SK-N-SH (cell line): ENCODE results near the gene C3.

Experiments used
- GABPA ChIP-seq: IDR thresholded peaks from 2 replicates; pipeline ENCODE4 v1.4.0; 2012; ENCODE audit warnings: low read depth, mild to moderate bottlenecking
- RAD21 ChIP-seq: IDR thresholded peaks from 2 replicates; pipeline ENCODE4 v1.6.1; 2012; ENCODE audit warnings: mild to moderate bottlenecking, low read length
- TCF12 ChIP-seq: IDR thresholded peaks from 2 replicates; pipeline ENCODE4 v1.4.0; 2012
- YY1 ChIP-seq: IDR thresholded peaks from 2 replicates; pipeline ENCODE4 v1.4.0; 2012; ENCODE audit warnings: low read depth, mild to moderate bottlenecking
- TF ChIP-seq, protein P1 (sequence below): fragments of 200-600 bp; sonication (generic); IDR thresholded peaks from 2 replicates; pipeline ENCODE4 v1.6.1; 2017; ENCODE audit warnings: antibody characterized with exemption, mild to moderate bottlenecking, moderate library complexity
- TF ChIP-seq, protein P2 (sequence below): fragments of 150-350 bp; IDR thresholded peaks from 2 replicates; pipeline ENCODE4 v1.6.1; 2016; ENCODE audit warnings: mild to moderate bottlenecking, low read depth, low read length

DNA sequence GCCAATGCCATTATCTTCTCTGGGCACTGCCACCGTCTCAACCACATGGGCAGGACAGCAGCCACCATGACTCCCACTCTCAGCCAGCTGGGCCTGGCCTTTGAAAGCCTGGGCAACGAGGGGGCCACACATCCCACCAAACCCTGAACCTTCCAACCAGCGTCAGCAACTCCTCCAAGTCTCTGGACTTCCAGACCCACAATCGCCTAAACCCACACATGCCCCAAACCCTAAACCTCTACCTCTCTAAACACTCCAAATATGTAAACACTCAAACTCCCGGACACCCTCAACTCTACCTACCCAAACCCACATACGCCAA is 949 bp downstream of the C3 start:
- no peak for TF ChIP-seq GABPA
- TF ChIP-seq, protein P1, sequence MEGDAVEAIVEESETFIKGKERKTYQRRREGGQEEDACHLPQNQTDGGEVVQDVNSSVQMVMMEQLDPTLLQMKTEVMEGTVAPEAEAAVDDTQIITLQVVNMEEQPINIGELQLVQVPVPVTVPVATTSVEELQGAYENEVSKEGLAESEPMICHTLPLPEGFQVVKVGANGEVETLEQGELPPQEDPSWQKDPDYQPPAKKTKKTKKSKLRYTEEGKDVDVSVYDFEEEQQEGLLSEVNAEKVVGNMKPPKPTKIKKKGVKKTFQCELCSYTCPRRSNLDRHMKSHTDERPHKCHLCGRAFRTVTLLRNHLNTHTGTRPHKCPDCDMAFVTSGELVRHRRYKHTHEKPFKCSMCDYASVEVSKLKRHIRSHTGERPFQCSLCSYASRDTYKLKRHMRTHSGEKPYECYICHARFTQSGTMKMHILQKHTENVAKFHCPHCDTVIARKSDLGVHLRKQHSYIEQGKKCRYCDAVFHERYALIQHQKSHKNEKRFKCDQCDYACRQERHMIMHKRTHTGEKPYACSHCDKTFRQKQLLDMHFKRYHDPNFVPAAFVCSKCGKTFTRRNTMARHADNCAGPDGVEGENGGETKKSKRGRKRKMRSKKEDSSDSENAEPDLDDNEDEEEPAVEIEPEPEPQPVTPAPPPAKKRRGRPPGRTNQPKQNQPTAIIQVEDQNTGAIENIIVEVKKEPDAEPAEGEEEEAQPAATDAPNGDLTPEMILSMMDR: no peak
- TF ChIP-seq YY1: no peak
- TF ChIP-seq TCF12: no peak
- TF ChIP-seq, protein P2, sequence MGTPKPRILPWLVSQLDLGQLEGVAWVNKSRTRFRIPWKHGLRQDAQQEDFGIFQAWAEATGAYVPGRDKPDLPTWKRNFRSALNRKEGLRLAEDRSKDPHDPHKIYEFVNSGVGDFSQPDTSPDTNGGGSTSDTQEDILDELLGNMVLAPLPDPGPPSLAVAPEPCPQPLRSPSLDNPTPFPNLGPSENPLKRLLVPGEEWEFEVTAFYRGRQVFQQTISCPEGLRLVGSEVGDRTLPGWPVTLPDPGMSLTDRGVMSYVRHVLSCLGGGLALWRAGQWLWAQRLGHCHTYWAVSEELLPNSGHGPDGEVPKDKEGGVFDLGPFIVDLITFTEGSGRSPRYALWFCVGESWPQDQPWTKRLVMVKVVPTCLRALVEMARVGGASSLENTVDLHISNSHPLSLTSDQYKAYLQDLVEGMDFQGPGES: no peak
- TF ChIP-seq RAD21: no peak
